Gastroesophageal sphincter (tissue), 4 donors: ENCODE results near the gene CASP2. TPM values are rescaled to one million over a fixed set of nuclear protein-coding genes. Genes with fewer than 3 reads are reported as not detected.

Experiments
- ATAC-seq: fragments of 150-250 bp; one replicate; pipeline ENCODE4 v1.9.1; 2016; ENCODE audit warnings: mild to moderate bottlenecking, moderate library complexity
- H3K27ac ChIP-seq, 4 donors: fragments of 200-600 bp; sonication (generic) in 3 of 4; 1 replicate in 3 of 4; 2 replicates in 1 of 4; pipeline ENCODE4 v1.5.1; 2016 to 2019
- H3K27me3 ChIP-seq: fragments of 200-600 bp; sonication (generic); one replicate; pipeline ENCODE4 v1.5.1; 2019
- H3K36me3 ChIP-seq, 2 donors: fragments of 200-600 bp; sonication (generic); one replicate each; pipeline ENCODE4 v1.5.1; 2019; ENCODE audit warnings: control low read depth in 1 of 2
- H3K4me1 ChIP-seq, 3 donors: fragments of 200-600 bp; sonication (generic); 1 replicate in 2 of 3; 2 replicates in 1 of 3; pipeline ENCODE4 v1.5.1; 2016 to 2019; ENCODE audit warnings: control low read depth in 2 of 3
- H3K4me3 ChIP-seq, 2 donors: fragments of 200-600 bp; sonication (generic); one replicate each; pipeline ENCODE4 v1.5.1; 2019; ENCODE audit warnings: mild to moderate bottlenecking in 1 of 2, moderate library complexity in 1 of 2
- H3K9me3 ChIP-seq, 3 donors: fragments of 200-600 bp; sonication (generic); one replicate each; pipeline ENCODE4 v1.5.1; 2017 to 2019; ENCODE audit warnings: control low read depth in 2 of 3
- EP300 ChIP-seq: sonication (generic); formaldehyde crosslinking; IDR thresholded peaks from one replicate; pipeline ENCODE4 v1.6.1; 2017; ENCODE audit warnings: antibody characterized with exemption, mild to moderate bottlenecking
- POLR2A ChIP-seq, 2 donors: fragments of 450-650 bp; IDR thresholded peaks; one replicate each; pipeline ENCODE4 v1.6.1; 2017; ENCODE audit warnings: antibody characterized with exemption in 2 of 2, mild to moderate bottlenecking in 2 of 2, moderate library complexity in 1 of 2
- POLR2AphosphoS5 ChIP-seq: sonication (generic); formaldehyde crosslinking; IDR thresholded peaks from one replicate; pipeline ENCODE4 v1.6.1; 2017; ENCODE audit warnings: antibody characterized with exemption
- WGBS, 2 donors: methylation state at CpG; one replicate each; pipeline ENCODE4 v1.1.5; 2018; ENCODE audit warnings: low coverage in 1 of 2; 5-methylcytosine and 5-hydroxymethylcytosine counted together
- total RNA-seq, 4 donors: library from RNA; depleted of rRNA; stranded (reverse); fragments of >200 nt; gene quantifications; one replicate each; pipeline ENCODE4 v1.1.0, GENCODE V29; 2016
- TF ChIP-seq, protein P1 (sequence below), 4 experiments: fragments of 200-600 bp in 2 of 4; fragments of 450-650 bp in 2 of 4; sonication (generic) in 1 of 4; IDR thresholded peaks; one replicate each; pipeline ENCODE4 v1.5.1; 2017 to 2019; ENCODE audit warnings: antibody characterized with exemption in 4 of 4, mild to moderate bottlenecking in 2 of 4, moderate library complexity in 2 of 4

The CASP2 gene
- total RNA-seq, 4 donors from 2014 or later, result 10.1 to 14.5 (median 13.6) TPM

DNA sequence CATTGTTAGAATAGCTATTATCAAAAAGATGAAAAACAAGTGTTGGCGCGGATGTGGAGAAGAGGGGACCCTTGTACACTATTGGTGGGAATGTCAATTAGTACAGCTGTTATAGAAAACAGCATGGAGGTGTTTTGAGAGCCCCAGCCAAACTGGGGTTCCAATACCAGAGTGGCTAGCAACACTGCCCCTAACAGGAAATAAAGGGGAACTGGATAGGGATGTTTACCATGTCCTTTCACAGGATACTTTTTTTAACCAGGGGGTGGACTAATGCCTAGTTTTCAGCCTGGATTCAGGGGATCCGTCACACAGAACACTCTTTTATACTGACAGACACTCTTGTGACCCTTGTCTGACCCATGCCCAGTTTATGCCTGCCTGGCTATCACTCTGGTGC lies 31.8 kb upstream of the CASP2 start:
- no peaks in the 10 kb centered on the region for H3K4me1 ChIP-seq
- no peaks in the 10 kb centered on the region for H3K27me3 ChIP-seq
- H3K36me3 ChIP-seq, result no peaks in the 10 kb centered on the region
- H3K9me3 ChIP-seq, result no peaks in the 10 kb centered on the region
- H3K4me3 ChIP-seq, result no peak overlapping the region
- ATAC-seq, result no peak
- H3K27ac ChIP-seq, result no peak overlapping the region
- no peak for TF ChIP-seq POLR2A (IDR thresholded peaks at IDR 0.05)
- TF ChIP-seq, protein P1, sequence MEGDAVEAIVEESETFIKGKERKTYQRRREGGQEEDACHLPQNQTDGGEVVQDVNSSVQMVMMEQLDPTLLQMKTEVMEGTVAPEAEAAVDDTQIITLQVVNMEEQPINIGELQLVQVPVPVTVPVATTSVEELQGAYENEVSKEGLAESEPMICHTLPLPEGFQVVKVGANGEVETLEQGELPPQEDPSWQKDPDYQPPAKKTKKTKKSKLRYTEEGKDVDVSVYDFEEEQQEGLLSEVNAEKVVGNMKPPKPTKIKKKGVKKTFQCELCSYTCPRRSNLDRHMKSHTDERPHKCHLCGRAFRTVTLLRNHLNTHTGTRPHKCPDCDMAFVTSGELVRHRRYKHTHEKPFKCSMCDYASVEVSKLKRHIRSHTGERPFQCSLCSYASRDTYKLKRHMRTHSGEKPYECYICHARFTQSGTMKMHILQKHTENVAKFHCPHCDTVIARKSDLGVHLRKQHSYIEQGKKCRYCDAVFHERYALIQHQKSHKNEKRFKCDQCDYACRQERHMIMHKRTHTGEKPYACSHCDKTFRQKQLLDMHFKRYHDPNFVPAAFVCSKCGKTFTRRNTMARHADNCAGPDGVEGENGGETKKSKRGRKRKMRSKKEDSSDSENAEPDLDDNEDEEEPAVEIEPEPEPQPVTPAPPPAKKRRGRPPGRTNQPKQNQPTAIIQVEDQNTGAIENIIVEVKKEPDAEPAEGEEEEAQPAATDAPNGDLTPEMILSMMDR (IDR thresholded peaks at IDR 0.05), result no peak
- no peak for TF ChIP-seq POLR2AphosphoS5
- TF ChIP-seq EP300, result no peak
- WGBS, 2 donors, result 70 to 77% methylated on average over 3 of the region's 3 CpGs

DNA sequence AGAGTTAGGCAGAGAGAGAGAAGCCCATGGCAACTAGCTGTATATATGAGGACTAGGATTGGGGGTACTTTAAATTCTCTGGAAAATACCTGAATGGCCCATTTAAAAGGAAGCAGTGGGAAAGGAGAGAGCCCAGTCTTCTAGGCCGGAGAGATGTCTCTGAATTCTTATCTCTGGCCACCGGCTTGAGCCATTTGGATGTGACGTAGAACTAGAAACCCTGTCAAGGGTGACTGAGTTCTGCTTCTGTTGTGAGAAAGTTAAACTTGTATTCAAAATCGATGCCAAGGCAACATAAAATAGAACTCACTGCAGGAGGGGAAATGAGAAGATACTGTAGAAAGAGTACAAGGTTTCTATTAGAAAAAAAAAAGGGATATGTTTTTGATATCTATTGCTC lies 31.2 kb upstream of the CASP2 start:
- Histone ChIP-seq H3K4me1 (no peaks in the 10 kb centered on the region), H3K27me3 (no peaks in the 10 kb centered on the region), H3K36me3 (no peaks in the 10 kb centered on the region), H3K27ac (no peak overlapping the region), H3K9me3 (no peaks in the 10 kb centered on the region), H3K4me3 (no peak overlapping the region)
- 93 to 100% methylated on average over 4 of the region's 4 CpGs for WGBS, 2 donors
- TF ChIP-seq, protein P1 (IDR thresholded peaks at IDR 0.05), result no peak
- TF ChIP-seq EP300 (no peak), POLR2A (IDR thresholded peaks at IDR 0.05) (no peak), POLR2AphosphoS5 (no peak)
- ATAC-seq, result no peak

DNA sequence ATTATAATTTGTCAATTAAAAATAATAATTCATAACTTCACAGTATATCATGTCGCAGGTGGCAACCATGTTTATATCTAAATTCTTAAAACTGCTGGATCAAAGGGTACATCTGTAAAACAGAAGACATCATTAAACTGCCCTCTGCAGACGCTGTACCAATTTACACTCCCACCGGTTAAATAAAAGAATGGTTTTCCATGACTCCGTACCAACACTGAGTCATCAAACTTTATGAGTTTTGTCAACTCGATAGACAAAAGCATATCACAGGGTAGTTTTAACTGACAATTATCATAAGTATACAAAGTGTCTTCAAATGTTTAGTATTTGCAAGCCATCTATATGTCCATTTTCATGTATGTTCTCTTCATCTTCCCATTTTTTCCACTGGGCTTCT lies 30.6 kb upstream of the CASP2 start:
- whole genome bisulfite sequencing, 2 donors, result 77 to 79% methylated on average over 5 of the region's 5 CpGs
- no peak for ATAC-seq
- Histone ChIP-seq H3K9me3 (no peaks in the 10 kb centered on the region), H3K27me3 (no peaks in the 10 kb centered on the region), H3K36me3 (no peaks in the 10 kb centered on the region), H3K27ac (no peak overlapping the region), H3K4me3 (no peak overlapping the region), H3K4me1 (peaks cover 0 to 2% (median 0%) of the 10 kb centered on the region in 3 donors)
- TF ChIP-seq POLR2AphosphoS5, result no peak

DNA sequence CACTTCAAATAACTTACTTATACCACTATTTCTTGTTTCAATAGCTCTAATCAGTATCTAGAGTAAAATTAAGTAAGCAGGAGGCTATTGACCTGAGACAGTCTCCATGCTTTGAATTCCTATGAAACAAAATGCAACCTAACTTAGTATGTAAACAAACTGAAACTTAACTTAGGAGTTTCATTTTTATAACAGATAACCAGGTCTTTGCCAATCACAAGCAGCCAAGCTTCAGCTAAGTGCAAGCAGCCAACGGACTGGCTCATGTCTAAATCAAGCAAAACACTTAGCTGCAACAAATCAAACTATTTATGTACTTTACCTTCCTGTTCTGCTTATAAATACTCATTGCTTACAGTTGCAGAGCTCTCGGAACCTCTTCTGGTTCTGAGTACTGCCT lies 29.3 kb upstream of the CASP2 start:
- WGBS, 2 donors, result 34 to 49% methylated on average over 2 of the region's 2 CpGs
- no peak overlapping the region for H3K27ac ChIP-seq
- peaks cover 0 to 7% (median 4%) of the 10 kb centered on the region in 3 donors for H3K4me1 ChIP-seq
- no peak for ATAC-seq
- H3K4me3 ChIP-seq, result no peak overlapping the region
- no peaks in the 10 kb centered on the region for H3K27me3 ChIP-seq
- H3K36me3 ChIP-seq, result no peaks in the 10 kb centered on the region
- no peaks in the 10 kb centered on the region for H3K9me3 ChIP-seq
- TF ChIP-seq, protein P1 (IDR thresholded peaks at IDR 0.05), result no peak
- TF ChIP-seq POLR2A (IDR thresholded peaks at IDR 0.05), result no peak
- no peak for TF ChIP-seq POLR2AphosphoS5
- no peak for TF ChIP-seq EP300

DNA sequence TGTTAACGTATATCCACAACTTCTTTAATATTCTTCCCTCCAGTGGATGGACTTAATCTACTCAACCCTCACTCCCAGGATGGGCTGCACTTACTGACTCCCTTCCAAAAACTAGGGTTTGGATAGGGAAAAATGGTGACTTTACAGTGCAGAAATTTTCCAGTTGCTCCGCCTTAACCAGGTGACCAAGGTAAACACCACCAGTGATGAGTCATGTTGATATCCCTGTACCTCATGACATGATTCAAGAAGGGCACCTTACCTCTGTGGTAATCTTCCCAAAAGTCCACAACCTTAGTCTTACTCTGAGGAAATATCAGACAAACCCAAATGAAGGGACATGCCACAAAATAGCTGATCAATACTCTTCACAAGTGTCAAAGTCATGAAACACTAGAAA lies 28.4 kb upstream of the CASP2 start:
- Histone ChIP-seq H3K27me3 (no peaks in the 10 kb centered on the region), H3K4me1 (peaks cover 0 to 16% (median 14%) of the 10 kb centered on the region in 3 donors), H3K4me3 (no peak overlapping the region), H3K27ac (no peak overlapping the region), H3K36me3 (no peaks in the 10 kb centered on the region), H3K9me3 (no peaks in the 10 kb centered on the region)
- ATAC-seq, result no peak
- TF ChIP-seq POLR2AphosphoS5 (no peak), POLR2A (IDR thresholded peaks at IDR 0.05) (no peak), EP300 (no peak)
- TF ChIP-seq, protein P1 (IDR thresholded peaks at IDR 0.05), result no peak
- 75 to 86% methylated on average over 2 of the region's 2 CpGs for WGBS, 2 donors
